Activated CD8-positive, alpha-beta memory T cell treated with anti-CD3 and anti-CD28 coated beads, Interleukin-2, amount 10 ng/mL, durations not matched to agents 7 days and 5 days (primary cell): ENCODE measurements around the gene ILK. TPM values are rescaled to one million over a fixed set of nuclear protein-coding genes. Genes with fewer than 3 reads are reported as not detected.

Experiments used
- ATAC-seq: fragments of 150-1000 bp; cut with Tn5 transposase; one replicate; pipeline ENCODE4 v1.10.0; 2021; ENCODE audit warnings: moderate library complexity
- CTCF ChIA-PET: fragments of 350-600 bp; sonication (Branson Sonifier 250); formaldehyde crosslinking; loops from one replicate; lab custom pipeline; 2021; ENCODE audit warnings: antibody characterized with exemption; lab: Charles Lee
- DNase-seq: peaks from one replicate; pipeline ENCODE4 v3.0.0-alpha.2; 2020
- H3K27ac Mint-ChIP-seq: one replicate; pipeline ENCODE4 v1.8.0; 2021; ENCODE audit warnings: mild to moderate bottlenecking, mixed read lengths
- H3K27me3 Mint-ChIP-seq: one replicate; pipeline ENCODE4 v1.8.0; 2021; ENCODE audit warnings: mixed read lengths
- H3K36me3 Mint-ChIP-seq: one replicate; pipeline ENCODE4 v1.8.0; 2021; ENCODE audit warnings: mild to moderate bottlenecking, mixed read lengths
- H3K4me1 Mint-ChIP-seq: one replicate; pipeline ENCODE4 v1.8.0; 2021; ENCODE audit warnings: mixed read lengths
- H3K4me3 Mint-ChIP-seq: one replicate; pipeline ENCODE4 v1.8.0; 2021; ENCODE audit warnings: mild to moderate bottlenecking, moderate library complexity, mixed read lengths
- H3K9me3 Mint-ChIP-seq: one replicate; pipeline ENCODE4 v1.8.0; 2022; ENCODE audit warnings: low read depth, mixed read lengths
- total RNA-seq, 2 experiments: library from RNA; stranded (reverse); gene quantifications; one replicate each; pipeline ENCODE4 v1.2.3, GENCODE V29; 2021

ILK gene
- total RNA-seq, 2 experiments from 2014 or later = 151 to 161 TPM

GRCh38 chr11:6632116-6633073 is 28.8 kb downstream of the ILK start:
- no peaks in the 10 kb centered on the region for H3K9me3 Mint-ChIP-seq
- CTCF ChIA-PET = interaction anchor here (0.7 to 2.2 kb wide), 2 partner anchors 28 to 101 kb away, joined by 4 to 5 read pairs; no protein-coding TSS in a partner anchor
- peaks cover 11% of the 10 kb centered on the region for H3K4me1 Mint-ChIP-seq
- H3K27ac Mint-ChIP-seq = no peak overlapping the region
- no peaks in the 10 kb centered on the region for H3K27me3 Mint-ChIP-seq
- no peak for DNase-seq
- H3K4me3 Mint-ChIP-seq = no peak overlapping the region
- no peaks in the 10 kb centered on the region for H3K36me3 Mint-ChIP-seq
- no peak for ATAC-seq

- DNase-seq = no peak
- Mint-ChIP-seq H3K9me3 (no peaks in the 10 kb centered on the region), H3K4me3 (no peak overlapping the region), H3K27ac (no peak overlapping the region), H3K4me1 (peaks cover 2% of the 10 kb centered on the region), H3K36me3 (no peaks in the 10 kb centered on the region), H3K27me3 (no peaks in the 10 kb centered on the region)
- CTCF ChIA-PET = interaction anchor here (0.6 to 1.1 kb wide), 3 partner anchors 26 to 270 kb away, joined by 4 to 5 read pairs (median 4); no protein-coding TSS in a partner anchor
- ATAC-seq = no peak
These were observed 30.1 kb downstream of the ILK start for GRCh38 chr11:6633422-6634408.

GRCh38 chr11:6634534-6634933 is 31.0 kb downstream of the ILK start:
- peaks cover 7% of the 10 kb centered on the region for H3K4me1 Mint-ChIP-seq
- no peak overlapping the region for H3K4me3 Mint-ChIP-seq
- no peak for DNase-seq
- H3K27me3 Mint-ChIP-seq = no peaks in the 10 kb centered on the region
- CTCF ChIA-PET = interaction anchor here (0.6 to 1.1 kb wide), 2 partner anchors 33 to 271 kb away, joined by 4 to 5 read pairs; no protein-coding TSS in a partner anchor
- H3K9me3 Mint-ChIP-seq = no peaks in the 10 kb centered on the region
- ATAC-seq = no peak
- no peak overlapping the region for H3K27ac Mint-ChIP-seq
- no peaks in the 10 kb centered on the region for H3K36me3 Mint-ChIP-seq

GRCh38 chr11:6635082-6635932 is 31.7 kb downstream of the ILK start:
- no peak overlapping the region for H3K27ac Mint-ChIP-seq
- H3K27me3 Mint-ChIP-seq = no peaks in the 10 kb centered on the region
- H3K4me1 Mint-ChIP-seq = peaks cover 7% of the 10 kb centered on the region
- CTCF ChIA-PET = interaction anchor here (0.6 to 1.1 kb wide), 2 partner anchors 32 to 104 kb away, joined by 3 to 5 read pairs; no protein-coding TSS in a partner anchor
- H3K36me3 Mint-ChIP-seq = no peaks in the 10 kb centered on the region
- DNase-seq (no peak), ATAC-seq (no peak)
- H3K9me3 Mint-ChIP-seq = no peaks in the 10 kb centered on the region
- H3K4me3 Mint-ChIP-seq = no peak overlapping the region

- H3K4me3 Mint-ChIP-seq = no peak overlapping the region
- CTCF ChIA-PET = interaction anchor here (0.9 kb wide), 1 partner anchor 10 kb away, joined by 3 read pairs; no protein-coding TSS in a partner anchor
- ATAC-seq (no peak), DNase-seq (no peak)
- H3K9me3 Mint-ChIP-seq = no peaks in the 10 kb centered on the region
- no peaks in the 10 kb centered on the region for H3K27me3 Mint-ChIP-seq
- no peak overlapping the region for H3K27ac Mint-ChIP-seq
- no peaks in the 10 kb centered on the region for H3K36me3 Mint-ChIP-seq
- peaks cover 7% of the 10 kb centered on the region for H3K4me1 Mint-ChIP-seq
These were observed 32.9 kb downstream of the ILK start for GRCh38 chr11:6636480-6636879.

- peaks cover 5% of the 10 kb centered on the region for H3K4me1 Mint-ChIP-seq
These were observed 34.3 kb downstream of the ILK start for GRCh38 chr11:6637871-6638270.

GRCh38 chr11:6638429-6638828 is 34.9 kb downstream of the ILK start:
- Mint-ChIP-seq H3K27ac (no peak overlapping the region), H3K4me1 (peaks cover 5% of the 10 kb centered on the region), H3K27me3 (no peaks in the 10 kb centered on the region), H3K9me3 (no peaks in the 10 kb centered on the region), H3K36me3 (no peaks in the 10 kb centered on the region), H3K4me3 (no peak overlapping the region)
- ATAC-seq (no peak), DNase-seq (no peak)
- CTCF ChIA-PET = no interaction called here

More at GRCh38 chr11:6637871-6638270, 34.3 kb downstream of the ILK start:
- Mint-ChIP-seq H3K27ac (no peak overlapping the region), H3K4me3 (no peak overlapping the region), H3K36me3 (no peaks in the 10 kb centered on the region), H3K9me3 (no peaks in the 10 kb centered on the region), H3K27me3 (no peaks in the 10 kb centered on the region)
- ATAC-seq (no peak), DNase-seq (no peak)
- CTCF ChIA-PET = no interaction called here

GRCh38 chr11:6640036-6640984 is 36.7 kb downstream of the ILK start:
- Mint-ChIP-seq H3K9me3 (no peaks in the 10 kb centered on the region), H3K27me3 (no peaks in the 10 kb centered on the region), H3K4me3 (no peak overlapping the region), H3K27ac (no peak overlapping the region), H3K36me3 (no peaks in the 10 kb centered on the region), H3K4me1 (peaks cover 5% of the 10 kb centered on the region)
- CTCF ChIA-PET = no interaction called here
- ATAC-seq (no peak), DNase-seq (no peak)

- Mint-ChIP-seq H3K36me3 (no peaks in the 10 kb centered on the region), H3K27me3 (no peaks in the 10 kb centered on the region), H3K4me1 (peaks cover 5% of the 10 kb centered on the region), H3K9me3 (no peaks in the 10 kb centered on the region), H3K27ac (no peak overlapping the region), H3K4me3 (no peak overlapping the region)
- ATAC-seq (no peak), DNase-seq (no peak)
- CTCF ChIA-PET = interaction anchor here (1.8 kb wide), 1 partner anchor 9 kb away, joined by 5 read pairs; no protein-coding TSS in a partner anchor
These were observed 37.6 kb downstream of the ILK start for GRCh38 chr11:6640985-6641701.

GRCh38 chr11:6642957-6643356 is 39.4 kb downstream of the ILK start:
- peaks cover 5% of the 10 kb centered on the region for H3K4me1 Mint-ChIP-seq
- CTCF ChIA-PET = no interaction called here
- no peaks in the 10 kb centered on the region for H3K9me3 Mint-ChIP-seq
- no peak overlapping the region for H3K27ac Mint-ChIP-seq
- ATAC-seq (no peak), DNase-seq (no peak)
- H3K36me3 Mint-ChIP-seq = no peaks in the 10 kb centered on the region
- H3K4me3 Mint-ChIP-seq = no peak overlapping the region
- H3K27me3 Mint-ChIP-seq = no peaks in the 10 kb centered on the region

- Mint-ChIP-seq H3K27ac (peak overlapping the region; percentile 6), H3K4me1 (no peaks in the 10 kb centered on the region), H3K9me3 (no peaks in the 10 kb centered on the region), H3K4me3 (no peak overlapping the region), H3K36me3 (no peaks in the 10 kb centered on the region), H3K27me3 (no peaks in the 10 kb centered on the region)
- ATAC-seq (no peak), DNase-seq (no peak)
- CTCF ChIA-PET = interaction anchor here (2.2 kb wide), 1 partner anchor 22 kb away, joined by 8 read pairs; no protein-coding TSS in a partner anchor
These were observed 42.5 kb downstream of the ILK start for GRCh38 chr11:6646071-6646470.
